Mucosa of descending colon (tissue), 3 donors: Measurements from ENCODE around the gene NXNL1. TPM values are rescaled to one million over a fixed set of nuclear protein-coding genes. Genes with fewer than 3 reads are reported as not detected.

Source experiments
- ATAC-seq: fragments of 200-7000 bp; cut with Tn5 transposase; one replicate; pipeline ENCODE4 v1.9.1; 2020; ENCODE audit warnings: mild to moderate bottlenecking, moderate library complexity
- DNase-seq, 3 donors: peaks; one replicate each; pipeline ENCODE4 v3.0.0-alpha.2; 2020
- H3K36me3 ChIP-seq: fragments of 200-600 bp; one replicate; pipeline ENCODE4 v1.8.0; 2021; ENCODE audit warnings: low read depth, mild to moderate bottlenecking
- H3K4me1 ChIP-seq: fragments of 200-600 bp; one replicate; pipeline ENCODE4 v1.8.0; 2021; ENCODE audit warnings: low read depth, mild to moderate bottlenecking
- H3K4me3 ChIP-seq: fragments of 200-600 bp; one replicate; pipeline ENCODE4 v1.8.0; 2021; ENCODE audit warnings: mild to moderate bottlenecking
- H3K9me3 ChIP-seq: fragments of 200-600 bp; one replicate; pipeline ENCODE4 v1.8.0; 2021; ENCODE audit warnings: mild to moderate bottlenecking
- intact Hi-C, 2 donors: fragments of 100-400 bp; cut with DNase I in 1 of 2; cut with micrococcal nuclease in 1 of 2; formaldehyde crosslinking; loops; one replicate each; pipeline versions ENCODE4 v1.11.0 to v1.11.1; 2022; cut with DNase I, micrococcal nuclease
- total RNA-seq, 3 donors: library from RNA; stranded (reverse); fragmentation: NEBNext Ultra II Directional in 2 of 3; extraction: Animal tissue kit (Norgen Biotek cat#: 25700) in 2 of 3; gene quantifications; one replicate each; pipeline versions ENCODE4 v1.2.1 to v1.2.4, GENCODE V29; 2021 to 2023
- TF ChIP-seq, protein P1 (sequence below): fragments of 200-600 bp; IDR thresholded peaks from one replicate; pipeline ENCODE4 v1.8.0; 2022; ENCODE audit warnings: antibody characterized with exemption, mild to moderate bottlenecking
- donor health status: DM: no; HTN: no; CAD: no; lungs with moderate emphysema.
- donor health status: DM: no; HTN: no; CAD: no.
- donor health status: DM: no; HTN: yes; CAD: no.

The NXNL1 gene
- total RNA-seq, 3 donors from 2014 or later: not detected

DNA sequence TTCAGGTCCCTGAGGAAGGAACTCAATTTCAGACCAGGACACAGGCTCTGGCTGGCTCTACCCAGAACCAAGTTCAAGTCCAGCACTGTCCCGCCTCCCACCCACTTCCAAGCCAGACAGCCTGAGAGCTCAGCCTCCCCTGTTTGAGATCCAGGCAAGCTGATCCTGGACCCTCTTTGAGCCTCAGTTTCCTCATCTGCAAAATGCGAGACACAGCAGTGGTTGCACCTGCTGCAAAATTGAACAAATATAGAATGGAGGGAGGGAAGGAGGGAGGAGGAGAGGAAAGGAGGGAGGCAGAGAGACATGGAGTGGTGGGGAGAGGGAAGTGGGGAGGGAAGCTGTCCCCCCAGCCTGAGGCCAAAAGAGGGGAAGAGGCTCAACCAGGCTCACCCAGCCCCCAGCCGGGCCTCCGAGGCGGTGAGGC, 13.0 kb downstream of the NXNL1 start:
- TF ChIP-seq, protein P1, sequence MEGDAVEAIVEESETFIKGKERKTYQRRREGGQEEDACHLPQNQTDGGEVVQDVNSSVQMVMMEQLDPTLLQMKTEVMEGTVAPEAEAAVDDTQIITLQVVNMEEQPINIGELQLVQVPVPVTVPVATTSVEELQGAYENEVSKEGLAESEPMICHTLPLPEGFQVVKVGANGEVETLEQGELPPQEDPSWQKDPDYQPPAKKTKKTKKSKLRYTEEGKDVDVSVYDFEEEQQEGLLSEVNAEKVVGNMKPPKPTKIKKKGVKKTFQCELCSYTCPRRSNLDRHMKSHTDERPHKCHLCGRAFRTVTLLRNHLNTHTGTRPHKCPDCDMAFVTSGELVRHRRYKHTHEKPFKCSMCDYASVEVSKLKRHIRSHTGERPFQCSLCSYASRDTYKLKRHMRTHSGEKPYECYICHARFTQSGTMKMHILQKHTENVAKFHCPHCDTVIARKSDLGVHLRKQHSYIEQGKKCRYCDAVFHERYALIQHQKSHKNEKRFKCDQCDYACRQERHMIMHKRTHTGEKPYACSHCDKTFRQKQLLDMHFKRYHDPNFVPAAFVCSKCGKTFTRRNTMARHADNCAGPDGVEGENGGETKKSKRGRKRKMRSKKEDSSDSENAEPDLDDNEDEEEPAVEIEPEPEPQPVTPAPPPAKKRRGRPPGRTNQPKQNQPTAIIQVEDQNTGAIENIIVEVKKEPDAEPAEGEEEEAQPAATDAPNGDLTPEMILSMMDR: no peak
- no peak for DNase-seq
- no peaks in the 10 kb centered on the region for H3K36me3 ChIP-seq
- ATAC-seq: no peak
- intact Hi-C loops: no loop called here
- H3K9me3 ChIP-seq: no peaks in the 10 kb centered on the region
- no peaks in the 10 kb centered on the region for H3K4me1 ChIP-seq
- no peak overlapping the region for H3K4me3 ChIP-seq

DNA sequence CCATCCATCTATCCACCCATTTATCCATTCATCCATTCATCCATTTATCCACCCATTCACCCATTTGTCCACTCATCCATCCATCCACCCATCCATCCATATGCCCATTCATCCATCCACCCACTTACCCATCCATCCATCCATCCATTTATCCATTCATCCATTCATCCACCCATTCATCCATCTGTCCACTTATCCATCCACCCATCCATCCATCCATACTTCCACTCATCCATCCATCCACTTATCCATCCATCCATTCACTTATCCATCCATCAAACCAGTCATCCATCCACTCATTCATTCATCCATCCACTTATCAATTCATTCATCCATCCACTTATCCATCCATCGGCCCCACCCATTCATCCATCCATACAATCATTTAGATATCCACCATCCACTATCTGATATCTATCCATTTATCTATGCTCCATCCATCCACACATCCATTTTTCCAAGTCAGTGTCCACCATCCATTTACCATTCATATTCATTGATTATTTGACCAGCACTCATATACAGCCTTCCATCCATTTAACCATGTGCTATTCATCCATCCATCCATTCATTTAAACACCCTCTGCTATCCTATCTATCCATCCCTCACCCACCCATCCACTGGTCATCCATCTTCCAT, 15.1 kb downstream of the NXNL1 start:
- Histone ChIP-seq H3K36me3 (no peaks in the 10 kb centered on the region), H3K9me3 (no peaks in the 10 kb centered on the region), H3K4me3 (no peak overlapping the region), H3K4me1 (no peaks in the 10 kb centered on the region)
- DNase-seq: no peak
- no peak for ATAC-seq
- TF ChIP-seq, protein P1: no peak
- intact Hi-C loops: no loop called here

DNA sequence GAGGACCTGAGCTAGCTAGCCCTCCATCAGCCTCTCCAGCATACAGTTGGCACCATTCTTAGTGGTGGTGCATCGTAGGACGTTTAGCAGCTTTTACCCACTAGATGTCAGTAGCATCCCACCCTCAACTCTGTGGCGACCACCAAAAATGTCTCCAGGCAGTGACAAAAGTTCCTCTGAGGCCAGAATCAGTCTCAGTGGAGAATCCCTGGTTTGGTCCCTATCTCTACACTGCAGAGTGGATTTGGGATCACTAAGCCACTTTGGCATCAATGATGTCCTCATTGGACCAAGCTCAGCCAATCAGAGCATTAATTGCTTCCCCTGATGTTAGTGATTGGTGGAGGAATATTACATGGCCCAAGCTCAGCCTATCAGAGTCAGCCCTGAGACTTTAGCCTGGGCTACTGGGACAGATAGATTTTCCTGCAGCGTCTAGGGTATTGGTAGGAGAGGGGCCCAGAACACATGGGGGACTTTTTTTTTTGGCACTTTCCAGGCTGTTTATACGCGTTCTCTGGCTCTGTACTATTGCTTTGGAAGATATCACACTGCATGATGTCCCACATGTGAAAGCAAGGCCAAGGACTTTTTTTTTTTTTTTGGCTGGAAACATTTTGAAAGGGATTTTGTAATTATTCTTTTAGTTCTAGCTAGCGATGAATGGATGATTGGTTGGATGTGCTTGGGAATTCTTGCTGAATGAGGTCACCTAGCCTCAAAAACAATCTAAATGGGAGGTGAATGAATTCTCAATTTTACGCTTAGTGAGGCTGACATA, 19.3 kb downstream of the NXNL1 start:
- no peaks in the 10 kb centered on the region for H3K36me3 ChIP-seq
- intact Hi-C loops: no loop called here
- TF ChIP-seq, protein P1: no peak
- no peak for DNase-seq
- H3K4me3 ChIP-seq: no peak overlapping the region
- peak; percentile 53 for ATAC-seq
- no peaks in the 10 kb centered on the region for H3K9me3 ChIP-seq
- no peaks in the 10 kb centered on the region for H3K4me1 ChIP-seq

DNA sequence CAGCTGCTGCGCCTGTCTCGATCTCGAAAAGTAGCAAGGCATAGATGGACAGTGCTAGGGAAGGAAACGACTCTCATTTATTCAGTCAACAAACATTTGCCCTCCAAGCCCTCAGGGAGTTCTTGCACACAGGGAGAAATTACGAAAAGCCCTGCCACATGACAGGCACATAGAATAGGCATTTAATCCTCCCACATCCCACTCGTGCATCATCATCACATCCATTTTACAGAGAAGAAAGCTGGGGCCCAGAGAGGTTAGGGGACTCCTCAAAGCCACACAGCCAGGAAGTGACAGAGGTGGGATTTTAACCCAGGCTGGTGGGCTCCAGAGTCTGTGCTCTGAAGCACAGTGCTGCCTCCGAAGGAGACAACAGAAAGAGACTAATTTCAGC, 23.9 kb downstream of the NXNL1 start:
- intact Hi-C loops: no loop called here
- ATAC-seq (no peak), DNase-seq (no peak)
- Histone ChIP-seq H3K4me3 (no peak overlapping the region), H3K36me3 (no peaks in the 10 kb centered on the region), H3K9me3 (no peaks in the 10 kb centered on the region), H3K4me1 (no peaks in the 10 kb centered on the region)
- TF ChIP-seq, protein P1: no peak

DNA sequence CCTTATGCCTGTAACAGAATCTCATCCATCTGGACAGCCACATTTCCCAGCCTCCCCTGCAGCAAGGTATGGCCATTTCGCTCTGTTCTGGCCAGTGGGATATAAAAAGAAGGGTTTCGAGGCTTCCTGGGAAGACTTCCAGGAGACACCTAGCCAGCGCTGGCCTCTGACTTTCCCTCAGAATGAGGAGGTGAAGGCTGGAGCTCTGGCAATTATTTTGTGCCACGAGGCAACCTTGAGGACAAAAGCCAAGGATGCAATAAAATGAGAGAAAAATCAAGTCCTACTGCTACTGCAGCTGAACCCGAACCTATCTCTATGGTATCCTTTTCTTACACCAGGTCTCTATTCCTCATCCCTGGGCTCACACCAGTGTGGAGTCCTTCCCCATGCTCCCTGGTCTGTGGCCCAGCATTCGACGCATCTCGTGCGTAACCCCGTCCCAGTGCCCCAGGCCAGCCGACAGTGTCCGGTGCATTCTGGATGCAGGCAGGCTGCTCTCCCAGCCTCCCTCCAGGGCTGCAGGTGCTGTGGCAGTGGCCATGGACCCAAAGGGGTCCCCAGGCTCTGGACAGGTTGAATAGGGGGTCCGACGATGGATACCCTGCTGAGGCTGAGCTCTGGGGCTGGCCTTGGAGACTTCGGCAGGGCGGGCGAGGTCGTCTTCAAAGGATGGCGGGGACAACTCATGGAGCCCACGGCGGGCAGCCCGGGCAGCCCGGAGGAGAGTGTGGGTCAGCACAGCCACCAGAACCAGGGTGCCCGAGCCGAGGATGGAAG, 24.4 kb downstream of the NXNL1 start:
- intact Hi-C loops: no loop called here
- H3K9me3 ChIP-seq: no peaks in the 10 kb centered on the region
- ATAC-seq (no peak), DNase-seq (no peak)
- TF ChIP-seq, protein P1: no peak
- no peaks in the 10 kb centered on the region for H3K4me1 ChIP-seq
- H3K4me3 ChIP-seq: no peak overlapping the region
- H3K36me3 ChIP-seq: no peaks in the 10 kb centered on the region
